HG02588 (cell line): ENCODE data around the gene AGO4.
"Not testable (repeated sequence)": the region's sequence is repeated elsewhere in the genome, so short reads cannot be mapped to it uniquely, and the experiment has no call there.

Experiments
- ATAC-seq: cut with Tn5 transposase; IDR thresholded peaks from one replicate; pipeline ENCODE4 v1.9.1; 2021; ENCODE audit warnings: mild to moderate bottlenecking, moderate library complexity; ENCODE audit not compliant: unreplicated experiment

Gene AGO4

DNA sequence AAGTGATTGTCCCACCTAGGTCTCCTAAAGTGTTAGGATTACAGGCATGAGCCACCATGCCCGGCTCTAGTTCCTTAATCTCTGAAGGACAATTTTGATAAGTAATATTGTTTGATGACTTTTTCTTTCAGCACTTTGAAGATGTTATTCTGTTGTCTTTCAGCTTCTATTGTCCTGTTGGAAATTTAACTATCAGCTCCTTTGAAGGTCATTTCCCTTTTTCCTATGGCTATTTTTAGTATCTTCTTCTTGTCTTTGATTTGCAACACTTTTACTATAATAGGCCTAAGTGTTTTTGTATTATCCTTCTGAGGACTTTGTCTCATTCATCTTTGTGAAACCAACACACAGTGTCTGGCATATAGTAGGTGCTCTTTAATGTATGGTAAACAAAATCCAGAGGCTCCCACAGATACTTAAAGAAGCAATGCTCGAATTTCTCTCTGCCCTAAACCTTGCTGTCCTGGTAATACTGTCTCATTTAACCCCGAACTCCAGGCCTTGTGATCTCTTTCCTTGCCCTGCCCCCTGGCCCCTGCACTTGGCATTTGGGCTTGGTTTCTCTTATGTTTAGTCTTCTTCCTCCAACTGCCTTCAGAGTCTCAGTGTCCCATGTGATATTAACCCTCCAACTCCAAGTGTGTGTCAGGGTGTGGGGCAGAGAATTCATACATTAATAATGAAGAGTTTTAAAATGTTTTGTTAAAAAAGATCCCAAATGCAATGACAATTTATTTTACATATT, 56.2 kb downstream of the AGO4 start:
- no peak for ATAC-seq

DNA sequence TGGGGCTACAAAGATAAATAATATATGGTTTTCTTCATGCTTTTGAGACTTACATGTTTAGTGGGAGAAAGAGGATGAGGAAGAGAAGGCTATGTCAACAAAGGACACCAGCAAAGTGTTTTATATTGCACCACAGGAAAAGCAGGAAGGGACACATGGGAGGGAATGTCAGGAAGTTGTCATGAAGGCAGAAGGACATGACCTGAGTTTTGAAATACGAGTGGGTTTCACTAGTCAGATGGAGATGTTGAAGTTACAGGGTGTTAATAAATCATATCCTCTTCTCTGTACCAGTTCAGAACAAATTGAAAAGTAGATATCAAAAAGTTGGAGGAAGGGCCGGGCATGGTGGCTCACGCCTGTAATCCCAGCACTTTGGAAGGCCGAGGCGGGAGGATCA, 57.0 kb downstream of the AGO4 start:
- ATAC-seq, result no peak

DNA sequence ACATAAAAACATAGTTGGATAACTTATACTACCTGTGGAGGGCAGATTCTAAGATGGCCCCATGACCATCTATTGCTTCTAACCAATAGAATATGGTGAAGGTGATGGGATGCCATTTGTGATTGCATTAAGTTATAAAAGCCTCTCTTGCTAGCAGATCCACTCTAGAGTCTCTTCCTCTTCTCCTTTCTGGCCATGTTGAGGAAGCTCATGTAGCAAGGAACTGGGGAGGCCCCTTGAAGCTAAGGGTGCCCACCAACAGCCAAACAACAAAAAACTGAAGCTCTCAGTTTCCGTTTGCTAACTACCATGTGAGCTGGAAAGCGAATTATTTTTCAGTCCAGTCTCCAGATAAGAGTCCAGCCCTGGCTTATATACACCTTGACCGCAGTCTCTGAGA, 59.2 kb downstream of the AGO4 start:
- no peak for ATAC-seq

DNA sequence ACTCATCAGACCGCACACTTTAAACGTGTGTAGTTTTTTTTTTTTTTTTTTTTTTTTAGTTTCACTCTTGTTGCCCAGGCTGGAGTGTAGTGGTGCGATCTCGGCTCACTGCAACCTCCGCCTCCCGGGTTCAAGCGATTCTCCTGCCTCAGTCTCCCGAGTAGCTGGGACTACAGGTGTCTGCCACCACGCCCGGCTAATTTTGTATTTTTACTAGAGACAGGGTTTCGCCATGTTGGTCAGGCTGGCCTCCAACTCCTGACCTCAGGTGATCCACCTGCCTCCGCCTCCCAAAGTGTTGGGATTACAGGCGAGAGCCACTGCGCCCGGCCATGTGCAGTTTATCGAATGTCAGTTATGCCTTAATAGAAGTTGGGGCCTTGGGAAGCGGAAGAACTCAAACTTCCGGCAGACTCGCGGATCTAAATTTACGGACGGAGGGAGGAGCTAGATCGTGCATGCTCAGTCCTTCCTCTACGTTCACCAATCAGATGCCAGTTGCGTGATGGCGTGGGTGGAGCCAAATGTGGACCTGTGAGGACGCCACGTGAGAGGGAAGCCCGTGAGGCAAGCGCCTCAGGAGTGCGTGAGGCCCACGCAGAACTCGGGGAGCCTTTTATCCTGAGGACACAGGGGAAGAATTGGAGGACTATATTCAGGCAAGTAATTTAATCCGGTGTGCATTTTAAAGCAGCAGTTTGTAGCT, 61.6 kb downstream of the AGO4 start:
- not testable (repeated sequence) for ATAC-seq

DNA sequence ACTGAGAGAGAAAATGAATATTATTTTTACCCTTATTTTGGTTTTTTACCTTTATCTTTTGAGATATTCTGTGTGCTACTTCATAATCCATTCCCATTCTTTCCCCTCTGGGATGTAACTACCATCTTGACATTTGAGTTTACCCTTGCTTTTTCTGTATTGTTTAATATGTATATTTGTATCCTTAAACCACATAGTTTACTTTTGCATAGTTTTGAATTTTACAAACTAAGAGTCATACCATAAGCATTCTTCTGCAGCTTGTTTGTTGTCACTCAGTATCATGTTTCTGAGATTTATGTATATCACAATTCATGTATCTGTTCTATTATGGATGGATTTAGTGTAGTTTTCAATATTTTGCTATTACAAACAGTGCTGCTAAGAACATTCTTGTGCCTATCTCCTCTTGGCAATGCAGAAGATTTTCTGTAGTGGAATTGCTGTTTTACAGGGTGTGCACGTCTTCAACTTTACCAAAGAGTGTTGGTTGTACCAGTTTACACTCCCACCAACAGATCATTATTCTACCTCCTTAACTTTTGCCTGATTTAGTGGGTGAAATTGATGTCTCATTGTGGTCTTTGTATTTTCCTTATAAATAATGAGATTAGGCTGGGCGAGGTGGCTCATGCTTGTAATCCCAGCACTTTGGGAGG, 63.0 kb downstream of the AGO4 start:
- ATAC-seq, result no peak

DNA sequence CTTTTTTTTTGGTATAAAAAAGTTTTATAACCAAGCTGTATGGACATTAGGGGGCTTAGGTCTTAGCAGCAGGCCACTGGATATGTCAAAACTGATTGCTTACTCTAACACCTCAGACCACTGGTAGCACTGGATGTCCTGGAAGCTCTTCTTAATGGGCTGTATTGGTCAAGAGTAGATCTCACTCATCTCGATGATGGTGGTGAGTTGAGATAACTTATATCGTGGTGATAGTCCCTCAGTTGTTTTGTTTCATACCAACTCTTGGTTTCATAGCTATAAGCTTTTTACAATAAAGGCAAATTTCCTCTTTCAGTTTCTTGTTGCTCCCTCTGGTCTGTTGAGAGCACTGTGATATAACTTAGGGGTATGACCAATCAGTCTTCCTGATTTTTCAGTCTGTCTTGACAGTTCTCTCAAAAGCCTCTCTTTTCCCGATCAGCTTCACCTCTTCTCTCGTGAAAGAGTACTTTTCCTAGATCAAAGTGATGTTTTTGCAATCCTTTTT, 65.5 kb downstream of the AGO4 start:
- no peak for ATAC-seq

- not testable (repeated sequence) for ATAC-seq
These were observed 66.3 kb downstream of the AGO4 start for GRCh38 chr1:35874115-35874514.

GRCh38 chr1:35876988-35877387, 69.2 kb downstream of the AGO4 start:
- no peak for ATAC-seq

DNA sequence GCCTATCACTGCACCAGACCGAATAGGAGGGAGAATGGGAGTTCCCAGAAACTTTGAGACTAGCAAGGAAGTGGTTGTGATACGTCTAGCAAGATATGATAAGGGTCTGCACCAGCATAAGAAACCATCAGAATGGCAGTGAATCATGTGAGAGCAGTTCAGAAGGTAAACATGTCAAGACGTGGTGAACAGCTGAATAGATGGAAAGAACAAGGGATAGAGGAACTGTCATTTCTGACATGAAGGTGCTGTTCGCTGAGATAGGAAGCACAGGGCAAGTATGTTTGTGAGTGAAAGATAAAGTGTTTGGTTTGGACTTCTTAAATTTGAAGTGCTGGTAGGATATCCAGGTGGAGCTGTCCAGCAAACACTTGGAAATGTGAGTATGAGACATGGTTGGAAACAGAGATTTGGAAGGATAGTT, 74.0 kb downstream of the AGO4 start:
- ATAC-seq, result no peak

GRCh38 chr1:35882586-35882944, 74.7 kb downstream of the AGO4 start:
- no peak for ATAC-seq

DNA sequence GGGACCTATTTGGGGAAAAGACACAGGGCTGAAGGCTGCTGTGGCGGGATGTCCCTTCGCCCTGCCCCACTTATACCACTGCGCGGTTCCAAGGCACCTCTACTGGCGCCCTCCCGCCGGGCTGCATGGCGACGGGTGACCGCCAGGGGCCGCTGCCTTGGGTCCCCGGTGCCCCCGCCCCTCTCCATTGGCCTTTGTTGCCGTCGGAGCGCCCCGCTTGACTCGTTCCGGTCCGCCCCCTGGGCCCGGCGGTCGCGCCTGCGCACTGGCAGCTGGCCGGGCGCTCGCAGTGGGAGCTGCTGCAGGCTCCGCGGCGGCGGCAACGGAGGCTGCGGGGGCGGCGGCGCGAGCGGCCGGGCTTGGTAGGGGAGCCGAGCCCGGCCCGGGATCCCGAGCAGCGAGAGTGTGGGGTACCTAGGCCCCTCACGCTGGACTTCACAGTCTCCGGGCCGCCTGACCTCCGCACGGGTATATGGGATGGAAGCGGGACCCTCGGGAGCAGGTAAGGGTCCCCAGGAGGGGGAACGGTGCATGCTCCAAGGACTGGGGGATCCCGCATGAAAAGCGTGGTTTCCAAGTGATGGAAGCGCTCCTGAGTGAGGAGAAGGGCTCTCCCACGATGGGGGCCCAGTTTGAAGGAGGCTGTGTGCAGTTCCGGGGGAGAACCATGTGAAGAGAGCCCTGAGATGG, 75.3 kb downstream of the AGO4 start, which contains the start of gene AGO1:
Gene AGO1 (plus strand): TSS at position 265 of the 690 bp plus-strand sequence. CDS start 213 bp downstream, at position 478.
- ATAC-seq, result peak; percentile 87

DNA sequence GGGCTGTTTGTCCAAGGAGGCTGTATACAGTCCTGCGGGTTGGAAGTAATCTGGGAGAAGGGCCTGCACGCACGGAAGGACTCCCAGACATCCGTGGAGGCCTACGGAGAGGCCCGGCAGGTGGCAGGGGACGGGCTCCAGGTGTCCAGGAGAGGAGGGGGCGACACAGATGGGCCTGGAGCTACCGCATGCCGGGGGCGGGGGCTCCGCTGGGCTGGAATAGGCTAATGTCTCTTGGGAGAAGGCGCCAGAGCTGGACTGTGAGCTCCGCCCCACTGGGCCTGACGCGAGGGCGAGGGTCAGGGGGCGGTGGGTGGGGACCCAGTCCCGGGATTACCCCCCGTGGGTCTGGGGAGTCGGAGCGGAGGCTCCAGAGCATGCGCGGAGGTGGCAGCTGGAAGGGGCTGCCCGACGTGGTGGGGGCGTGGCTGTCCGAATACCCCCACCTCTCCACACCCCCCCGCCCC, 75.9 kb downstream of the AGO4 start:
- ATAC-seq, result peak; percentile 22

DNA sequence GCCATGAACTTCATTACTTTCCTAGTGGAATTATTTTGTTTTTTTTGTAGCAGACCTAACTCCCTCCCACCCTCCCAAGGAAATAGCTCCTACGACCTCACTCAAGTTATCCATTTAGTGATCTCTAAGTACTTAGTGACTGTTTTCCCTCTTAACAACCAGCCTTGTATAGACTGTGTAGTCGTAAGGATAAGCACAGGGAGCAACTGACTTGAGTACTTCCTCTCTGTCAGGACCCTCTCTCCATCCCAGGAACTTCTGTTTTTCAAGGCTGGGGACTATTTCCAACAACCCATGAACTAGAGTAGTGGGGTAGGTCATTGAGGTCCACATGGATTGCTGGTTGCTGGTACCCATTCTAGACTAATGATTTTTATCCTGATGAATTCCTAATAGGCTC, 77.1 kb downstream of the AGO4 start:
- ATAC-seq, result no peak

- ATAC-seq, result no peak
These were observed 78.2 kb downstream of the AGO4 start for GRCh38 chr1:35885961-35886558.

DNA sequence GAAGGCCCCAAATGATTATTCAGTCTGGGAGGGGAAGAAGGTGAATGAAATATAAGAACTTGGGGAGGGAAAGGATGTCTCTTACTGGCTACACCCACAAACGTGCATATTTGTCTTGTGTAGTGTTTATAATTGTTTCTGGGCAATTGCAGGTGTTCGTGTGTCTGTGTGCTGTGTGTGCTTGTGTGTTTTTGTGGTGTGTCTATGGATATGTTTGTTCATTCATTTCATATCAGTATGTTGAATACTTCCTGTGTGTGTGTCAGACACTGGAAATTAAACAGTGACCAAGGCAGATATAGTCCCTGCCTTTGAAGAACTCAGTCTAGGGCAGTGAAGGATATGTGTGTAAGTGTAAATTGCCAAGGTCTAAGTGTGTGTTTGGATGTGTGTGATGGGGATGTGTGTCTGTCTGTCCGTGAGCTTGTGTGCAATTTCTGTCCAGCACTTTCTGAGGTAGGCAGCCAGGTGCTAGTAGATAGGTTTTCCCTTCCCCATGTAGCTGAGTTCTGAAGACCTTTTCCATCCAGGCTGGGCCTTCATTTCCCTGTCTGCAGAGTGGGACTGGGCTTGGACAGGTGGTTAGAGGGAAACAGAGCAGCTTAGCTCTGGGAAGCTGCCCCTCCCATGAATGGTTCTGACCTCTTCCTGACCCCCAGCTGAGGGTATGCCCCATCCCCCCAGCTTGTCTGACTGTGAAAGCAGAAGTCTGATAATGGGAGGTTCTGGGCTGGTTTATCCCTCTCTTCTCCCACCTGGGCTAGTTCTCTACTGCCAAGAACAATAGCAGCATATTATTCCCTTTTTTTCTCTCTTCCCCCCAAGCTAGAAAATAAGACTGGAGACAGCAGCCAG, 79.0 kb downstream of the AGO4 start:
- no peak for ATAC-seq

GRCh38 chr1:35887508-35887907, 79.7 kb downstream of the AGO4 start:
- ATAC-seq, result no peak

GRCh38 chr1:35888255-35888654, 80.4 kb downstream of the AGO4 start:
- ATAC-seq, result no peak

DNA sequence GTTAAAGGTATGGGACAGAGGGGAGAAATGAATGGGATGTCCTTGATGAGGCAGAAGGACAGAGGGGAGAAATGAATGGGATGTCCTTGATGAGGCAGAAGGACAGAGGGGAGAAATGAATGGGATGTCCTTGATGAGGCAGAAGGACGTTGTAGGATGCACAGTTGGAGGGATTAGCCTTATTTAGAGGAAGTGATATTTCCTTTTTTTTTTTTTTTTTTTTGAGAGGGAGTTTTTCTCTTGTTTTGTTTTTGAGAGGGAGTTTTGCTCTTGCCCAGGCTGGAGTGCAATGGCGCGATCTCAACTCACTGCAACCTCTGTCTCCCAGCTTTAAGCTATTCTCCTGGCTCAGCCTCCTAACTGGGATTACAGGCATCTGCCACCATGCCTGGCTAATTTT, 81.2 kb downstream of the AGO4 start:
- not testable (repeated sequence) for ATAC-seq

DNA sequence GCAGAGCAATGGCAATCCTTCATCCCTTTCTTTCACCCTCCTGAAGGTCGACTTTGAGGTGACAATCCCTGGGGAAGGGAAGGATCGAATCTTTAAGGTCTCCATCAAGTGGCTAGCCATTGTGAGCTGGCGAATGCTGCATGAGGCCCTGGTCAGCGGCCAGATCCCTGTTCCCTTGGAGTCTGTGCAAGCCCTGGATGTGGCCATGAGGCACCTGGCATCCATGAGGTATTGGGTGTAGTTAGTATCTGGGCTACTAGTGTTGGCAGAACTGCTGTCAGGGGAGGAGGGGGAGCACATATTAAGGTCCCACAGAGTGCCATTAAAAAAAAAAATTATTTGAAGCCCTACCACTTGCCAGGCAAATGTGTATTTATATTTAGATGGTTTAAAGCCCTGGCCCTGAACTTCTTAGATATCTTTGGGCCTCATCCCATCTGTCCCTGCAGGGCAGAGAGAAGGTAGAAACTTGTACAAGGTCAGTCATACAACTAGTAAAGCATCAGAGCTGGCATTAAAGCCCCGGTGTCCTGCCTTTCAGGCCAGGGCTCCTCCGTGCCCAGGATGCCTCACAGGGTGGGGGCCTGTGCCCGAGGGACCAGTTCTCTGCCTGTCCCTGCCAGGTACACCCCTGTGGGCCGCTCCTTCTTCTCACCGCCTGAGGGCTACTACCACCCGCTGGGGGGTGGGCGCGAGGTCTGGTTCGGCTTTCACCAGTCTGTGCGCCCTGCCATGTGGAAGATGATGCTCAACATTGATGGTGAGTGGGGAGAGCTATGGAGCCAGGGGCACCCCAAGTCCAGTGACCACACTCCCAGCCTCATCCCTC, 85.4 kb downstream of the AGO4 start:
- no peak for ATAC-seq
